ENCODE measurements around the gene GLDN.

GLDN gene

GRCh38 chr15:51447855-51448621 lies 106.6 kb downstream of the GLDN start:
- Histone ChIP-seq H3K27ac (no peak overlapping the region), H3K4me1 (ENCODE audit: low read depth, poor library complexity, severe bottlenecking) (peaks cover 50% of the 10 kb centered on the region), H2AFZ (ENCODE audit: low read depth) (no peak overlapping the region), H3K27me3 (ENCODE audit: insufficient read depth, low read depth) (peaks cover 3% of the 10 kb centered on the region; the same call in 1 of the 2 replicates), H3K4me3 (IDR thresholded peaks at IDR 0.05; ENCODE audit: insufficient read depth, low read depth, low read length) (no peak overlapping the region), H3K4me2 (no peak overlapping the region), H3K36me3 (ENCODE audit: insufficient read depth) (no peaks in the 10 kb centered on the region), H3K9ac (no peak overlapping the region), H4K20me1 (ENCODE audit: insufficient read depth) (no peaks in the 10 kb centered on the region), H3K79me2 (ENCODE audit: insufficient read depth, low read depth) (no peaks in the 10 kb centered on the region)
- no peak for TF ChIP-seq CTCF (conservative IDR thresholded peaks at IDR 0.05; ENCODE audit: low read depth, low read length)

- TF ChIP-seq CTCF (conservative IDR thresholded peaks at IDR 0.05; ENCODE audit: low read depth, low read length), result no peak
- H3K36me3 ChIP-seq (ENCODE audit: insufficient read depth), result no peaks in the 10 kb centered on the region
- H3K79me2 ChIP-seq (ENCODE audit: insufficient read depth, low read depth), result no peaks in the 10 kb centered on the region
- H3K27me3 ChIP-seq (ENCODE audit: insufficient read depth, low read depth), result peaks cover 3% of the 10 kb centered on the region; the same call in 1 of the 2 replicates
- H2AFZ ChIP-seq (ENCODE audit: low read depth), result no peak overlapping the region
- no peaks in the 10 kb centered on the region for H4K20me1 ChIP-seq (ENCODE audit: insufficient read depth)
- H3K27ac ChIP-seq, result no peak overlapping the region
- peaks cover 49% of the 10 kb centered on the region for H3K4me1 ChIP-seq (ENCODE audit: low read depth, poor library complexity, severe bottlenecking)
- H3K4me2 ChIP-seq, result no peak overlapping the region
- no peak overlapping the region for H3K9ac ChIP-seq
- H3K4me3 ChIP-seq (IDR thresholded peaks at IDR 0.05; ENCODE audit: insufficient read depth, low read depth, low read length), result no peak overlapping the region
Measured at GRCh38 chr15:51448622-51449399, 107.4 kb downstream of the GLDN start.

- TF ChIP-seq CTCF (conservative IDR thresholded peaks at IDR 0.05; ENCODE audit: low read depth, low read length), result no peak
- H3K4me2 ChIP-seq, result no peak overlapping the region
- peaks cover 3% of the 10 kb centered on the region; the same call in 1 of the 2 replicates for H3K27me3 ChIP-seq (ENCODE audit: insufficient read depth, low read depth)
Measured at GRCh38 chr15:51450001-51450400, 108.5 kb downstream of the GLDN start.

More at GRCh38 chr15:51450001-51450400, 108.5 kb downstream of the GLDN start:
- H3K4me1 ChIP-seq (ENCODE audit: low read depth, poor library complexity, severe bottlenecking), result peaks cover 38% of the 10 kb centered on the region
- no peak overlapping the region for H3K4me3 ChIP-seq (IDR thresholded peaks at IDR 0.05; ENCODE audit: insufficient read depth, low read depth, low read length)
- H3K27ac ChIP-seq, result no peak overlapping the region
- no peak overlapping the region for H3K9ac ChIP-seq
- H3K36me3 ChIP-seq (ENCODE audit: insufficient read depth), result no peaks in the 10 kb centered on the region
- H4K20me1 ChIP-seq (ENCODE audit: insufficient read depth), result no peaks in the 10 kb centered on the region
- H3K79me2 ChIP-seq (ENCODE audit: insufficient read depth, low read depth), result no peaks in the 10 kb centered on the region
- no peak overlapping the region for H2AFZ ChIP-seq (ENCODE audit: low read depth)
